ENCODE results near the gene ZNF784.

ZNF784 gene

GRCh38 chr19:55660404-55660803 is 36.0 kb upstream of the ZNF784 start:
- H3K4me3 ChIP-seq (ENCODE audit: low read length) = no peak overlapping the region
- no peak overlapping the region for H3K18ac ChIP-seq (ENCODE audit: low read length)
- DNase-seq = no peak
- H2AK5ac ChIP-seq (ENCODE audit: low read length) = no peak overlapping the region
- peaks cover 7% of the 10 kb centered on the region for H3K79me1 ChIP-seq (ENCODE audit: low read length)
- H3K9ac ChIP-seq (ENCODE audit: low read length) = no peak overlapping the region
- H3K56ac ChIP-seq (ENCODE audit: low read length) = no peak overlapping the region
- no peak overlapping the region for H3K4me2 ChIP-seq (ENCODE audit: low read length)
- peaks cover 20% of the 10 kb centered on the region for H3K36me3 ChIP-seq (ENCODE audit: control insufficient read depth, insufficient read depth, low read length)
- no peak overlapping the region for H3K27ac ChIP-seq (ENCODE audit: low read depth, low read length)
- H3K27me3 ChIP-seq (ENCODE audit: insufficient read depth, low read length, poor library complexity) = no peaks in the 10 kb centered on the region
- H3K23ac ChIP-seq (ENCODE audit: low read length) = no peak overlapping the region
- H4K5ac ChIP-seq (ENCODE audit: low read length) = no peak overlapping the region
- H3K4me1 ChIP-seq (ENCODE audit: control insufficient read depth, low read depth, low read length) = peaks cover 4% of the 10 kb centered on the region
- H2BK120ac ChIP-seq (ENCODE audit: low read depth, low read length) = no peak overlapping the region
- no peak overlapping the region for H2BK15ac ChIP-seq (replicated peaks; ENCODE audit: low read depth)
- H3K79me2 ChIP-seq (ENCODE audit: control insufficient read depth, insufficient read depth, low read length) = peaks cover 87% of the 10 kb centered on the region
- H2BK5ac ChIP-seq (ENCODE audit: low read length) = no peak overlapping the region
- whole genome bisulfite sequencing (ENCODE audit: extremely low coverage, insufficient coverage, low lambda C conversion rate) = no CpG with 5 or more reads among the region's 12 CpGs
- no peak overlapping the region for H3K4ac ChIP-seq (ENCODE audit: low read depth, low read length)
- H4K8ac ChIP-seq (ENCODE audit: low read depth, low read length) = no peak overlapping the region

- Histone ChIP-seq H3K79me1 (ENCODE audit: low read length) (peaks cover 7% of the 10 kb centered on the region), H3K4me1 (ENCODE audit: control insufficient read depth, low read depth, low read length) (peaks cover 4% of the 10 kb centered on the region), H3K27me3 (ENCODE audit: insufficient read depth, low read length, poor library complexity) (no peaks in the 10 kb centered on the region), H3K79me2 (ENCODE audit: control insufficient read depth, insufficient read depth, low read length) (peaks cover 85% of the 10 kb centered on the region), H3K36me3 (ENCODE audit: control insufficient read depth, insufficient read depth, low read length) (peaks cover 18% of the 10 kb centered on the region), H3K23ac (ENCODE audit: low read length) (no peak overlapping the region), H3K4me3 (ENCODE audit: low read length) (no peak overlapping the region), H3K27ac (ENCODE audit: low read depth, low read length) (no peak overlapping the region), H3K9ac (ENCODE audit: low read length) (no peak overlapping the region), H2BK120ac (ENCODE audit: low read depth, low read length) (no peak overlapping the region), H2BK5ac (ENCODE audit: low read length) (no peak overlapping the region), H3K4me2 (ENCODE audit: low read length) (no peak overlapping the region), H4K8ac (ENCODE audit: low read depth, low read length) (no peak overlapping the region), H3K56ac (ENCODE audit: low read length) (no peak overlapping the region), H4K5ac (ENCODE audit: low read length) (no peak overlapping the region), H3K4ac (ENCODE audit: low read depth, low read length) (no peak overlapping the region), H3K18ac (ENCODE audit: low read length) (no peak overlapping the region), H2BK15ac (replicated peaks; ENCODE audit: low read depth) (no peak overlapping the region), H2AK5ac (ENCODE audit: low read length) (no peak overlapping the region)
- WGBS (ENCODE audit: extremely low coverage, insufficient coverage, low lambda C conversion rate) = no CpG with 5 or more reads among the region's 9 CpGs
- DNase-seq = no peak
Measured at GRCh38 chr19:55659822-55660221, 35.5 kb upstream of the ZNF784 start.

- Histone ChIP-seq H3K4me1 (ENCODE audit: control insufficient read depth, low read depth, low read length) (peaks cover 4% of the 10 kb centered on the region), H3K36me3 (ENCODE audit: control insufficient read depth, insufficient read depth, low read length) (peaks cover 13% of the 10 kb centered on the region), H2BK15ac (replicated peaks; ENCODE audit: low read depth) (no peak overlapping the region), H2BK120ac (ENCODE audit: low read depth, low read length) (no peak overlapping the region), H2AK5ac (ENCODE audit: low read length) (no peak overlapping the region), H4K5ac (ENCODE audit: low read length) (no peak overlapping the region), H3K4me3 (ENCODE audit: low read length) (no peak overlapping the region), H3K18ac (ENCODE audit: low read length) (no peak overlapping the region), H3K27me3 (ENCODE audit: insufficient read depth, low read length, poor library complexity) (no peaks in the 10 kb centered on the region), H3K79me2 (ENCODE audit: control insufficient read depth, insufficient read depth, low read length) (peaks cover 78% of the 10 kb centered on the region), H3K4me2 (ENCODE audit: low read length) (no peak overlapping the region), H2BK5ac (ENCODE audit: low read length) (no peak overlapping the region), H3K9ac (ENCODE audit: low read length) (no peak overlapping the region), H3K56ac (ENCODE audit: low read length) (no peak overlapping the region), H3K4ac (ENCODE audit: low read depth, low read length) (no peak overlapping the region), H3K27ac (ENCODE audit: low read depth, low read length) (no peak overlapping the region), H3K79me1 (ENCODE audit: low read length) (peaks cover 5% of the 10 kb centered on the region), H4K8ac (ENCODE audit: low read depth, low read length) (no peak overlapping the region), H3K23ac (ENCODE audit: low read length) (no peak overlapping the region)
- no peak for DNase-seq
- WGBS (ENCODE audit: extremely low coverage, insufficient coverage, low lambda C conversion rate) = no CpG with 5 or more reads among the region's 37 CpGs
Measured at GRCh38 chr19:55658846-55659459, 34.6 kb upstream of the ZNF784 start.

- no peak overlapping the region for H2BK5ac ChIP-seq (ENCODE audit: low read length)
- H3K27me3 ChIP-seq (ENCODE audit: insufficient read depth, low read length, poor library complexity) = no peaks in the 10 kb centered on the region
- H4K5ac ChIP-seq (ENCODE audit: low read length) = no peak overlapping the region
- no peak overlapping the region for H3K27ac ChIP-seq (ENCODE audit: low read depth, low read length)
- H2AK5ac ChIP-seq (ENCODE audit: low read length) = no peak overlapping the region
- WGBS (ENCODE audit: extremely low coverage, insufficient coverage, low lambda C conversion rate) = no CpG with 5 or more reads among the region's 18 CpGs
- H4K8ac ChIP-seq (ENCODE audit: low read depth, low read length) = no peak overlapping the region
- peaks cover 4% of the 10 kb centered on the region for H3K4me1 ChIP-seq (ENCODE audit: control insufficient read depth, low read depth, low read length)
- DNase-seq = no peak
- H3K4me3 ChIP-seq (ENCODE audit: low read length) = peak overlapping the region; percentile 15
- H3K79me2 ChIP-seq (ENCODE audit: control insufficient read depth, insufficient read depth, low read length) = peaks cover 62% of the 10 kb centered on the region
- no peaks in the 10 kb centered on the region for H3K79me1 ChIP-seq (ENCODE audit: low read length)
- H2BK15ac ChIP-seq (replicated peaks; ENCODE audit: low read depth) = no peak overlapping the region
- H2BK120ac ChIP-seq (ENCODE audit: low read depth, low read length) = no peak overlapping the region
- H3K36me3 ChIP-seq (ENCODE audit: control insufficient read depth, insufficient read depth, low read length) = no peaks in the 10 kb centered on the region
- H3K56ac ChIP-seq (ENCODE audit: low read length) = peak overlapping the region; percentile 97
- no peak overlapping the region for H3K4ac ChIP-seq (ENCODE audit: low read depth, low read length)
- no peak overlapping the region for H3K23ac ChIP-seq (ENCODE audit: low read length)
- no peak overlapping the region for H3K18ac ChIP-seq (ENCODE audit: low read length)
- peak overlapping the region; percentile 82 for H3K9ac ChIP-seq (ENCODE audit: low read length)
- peak overlapping the region; percentile 85 for H3K4me2 ChIP-seq (ENCODE audit: low read length)
Measured at GRCh38 chr19:55656988-55657747, 32.8 kb upstream of the ZNF784 start.

- peak overlapping the region; percentile 97 for H3K56ac ChIP-seq (ENCODE audit: low read length)
- 100% methylated on average over 1 of the region's 7 CpGs for WGBS (ENCODE audit: extremely low coverage, insufficient coverage, low lambda C conversion rate)
- no peak overlapping the region for H3K27ac ChIP-seq (ENCODE audit: low read depth, low read length)
Measured at GRCh38 chr19:55656552-55656951, 32.2 kb upstream of the ZNF784 start.

More at GRCh38 chr19:55656552-55656951, 32.2 kb upstream of the ZNF784 start:
- Histone ChIP-seq H2AK5ac (ENCODE audit: low read length) (no peak overlapping the region), H3K18ac (ENCODE audit: low read length) (no peak overlapping the region), H4K8ac (ENCODE audit: low read depth, low read length) (no peak overlapping the region), H3K36me3 (ENCODE audit: control insufficient read depth, insufficient read depth, low read length) (no peaks in the 10 kb centered on the region), H3K23ac (ENCODE audit: low read length) (no peak overlapping the region), H3K9ac (ENCODE audit: low read length) (peak overlapping the region; percentile 82), H3K4me1 (ENCODE audit: control insufficient read depth, low read depth, low read length) (peaks cover 4% of the 10 kb centered on the region), H4K5ac (ENCODE audit: low read length) (no peak overlapping the region), H3K79me2 (ENCODE audit: control insufficient read depth, insufficient read depth, low read length) (peaks cover 58% of the 10 kb centered on the region), H3K79me1 (ENCODE audit: low read length) (no peaks in the 10 kb centered on the region), H3K27me3 (ENCODE audit: insufficient read depth, low read length, poor library complexity) (no peaks in the 10 kb centered on the region), H2BK120ac (ENCODE audit: low read depth, low read length) (no peak overlapping the region), H2BK15ac (replicated peaks; ENCODE audit: low read depth) (no peak overlapping the region), H3K4ac (ENCODE audit: low read depth, low read length) (no peak overlapping the region), H3K4me2 (ENCODE audit: low read length) (peak overlapping the region; percentile 85), H3K4me3 (ENCODE audit: low read length) (peak overlapping the region; percentile 64), H2BK5ac (ENCODE audit: low read length) (no peak overlapping the region)
- no peak for DNase-seq
